IMR-90 (cell line): ENCODE results near the gene TMCO2. TPM values are rescaled to one million over a fixed set of nuclear protein-coding genes. Genes with fewer than 3 reads are reported as not detected.

ENCODE experiments used
- ATAC-seq: fragments of 200-7000 bp; cut with Tn5 transposase; 2 replicates; pipeline ENCODE4 v1.9.1; 2020; ENCODE audit warnings: low read depth, mild to moderate bottlenecking, moderate library complexity
- BruUV-seq: library from RNA; stranded (reverse); fragments of 400-500 nt; replicated peaks from 2 replicates; lab custom pipeline; 2021; lab: Mats Ljungman, UMichigan
- CTCF ChIA-PET: fragments of 300-600 bp; formaldehyde crosslinking; extraction: SDS; loops from one replicate; lab custom pipeline; 2021; ENCODE audit warnings: antibody characterized with exemption; lab: Yijun Ruan, JAX
- POLR2A ChIA-PET: fragments of 300-600 bp; sonication (Branson Sonifier 250); formaldehyde crosslinking; loops from one replicate; lab custom pipeline; 2022; ENCODE audit warnings: antibody characterized with exemption; ENCODE audit not compliant: unreplicated experiment; lab: Charles Lee
- DNase-seq: peaks from one replicate; pipeline ENCODE4 v3.0.0; 2013
- H2AFZ ChIP-seq: replicated peaks from 2 replicates; pipeline ENCODE3; 2013; ENCODE audit warnings: low read length, mild to moderate bottlenecking; ENCODE audit not compliant: poor library complexity
- H2AK5ac ChIP-seq: 2 replicates; pipeline ENCODE4 v1.6.1; 2013; ENCODE audit warnings: low read depth, low read length, inconsistent platforms
- H2AK9ac ChIP-seq: replicated peaks from 2 replicates; pipeline ENCODE3; 2013; ENCODE audit warnings: mild to moderate bottlenecking, low read depth, low read length, moderate library complexity; ENCODE audit not compliant: poor library complexity
- H2BK120ac ChIP-seq: 2 replicates; pipeline ENCODE4 v1.6.1; 2013; ENCODE audit warnings: low read depth, low read length, inconsistent platforms
- H2BK15ac ChIP-seq: 3 replicates; pipeline ENCODE4 v1.6.1; 2013; ENCODE audit warnings: low read depth, low read length, inconsistent platforms
- H2BK20ac ChIP-seq: 2 replicates; pipeline ENCODE4 v1.6.1; 2013; ENCODE audit warnings: low read depth, mild to moderate bottlenecking, inconsistent platforms, low read length, moderate library complexity
- H2BK5ac ChIP-seq: 2 replicates; pipeline ENCODE4 v1.6.1; 2013; ENCODE audit warnings: mild to moderate bottlenecking, low read depth, low read length, inconsistent platforms; ENCODE audit not compliant: poor library complexity, severe bottlenecking
- H3K14ac ChIP-seq: replicated peaks from 2 replicates; pipeline ENCODE4 v1.6.1; 2013; ENCODE audit warnings: low read depth, low read length, inconsistent platforms
- H3K18ac ChIP-seq: 2 replicates; pipeline ENCODE4 v1.6.1; 2013; ENCODE audit warnings: low read depth, low read length, control low read depth
- H3K23ac ChIP-seq: 2 replicates; pipeline ENCODE4 v1.6.1; 2013; ENCODE audit warnings: low read depth, low read length, inconsistent platforms
- H3K27ac ChIP-seq: 2 replicates; pipeline ENCODE4 v1.5.1; 2013; ENCODE audit warnings: mild to moderate bottlenecking, control low read depth, low read length; ENCODE audit not compliant: insufficient read depth
- H3K27me3 ChIP-seq: 2 replicates; pipeline ENCODE4 v1.6.1; 2013; ENCODE audit warnings: low read length; ENCODE audit not compliant: control insufficient read depth, insufficient read depth
- H3K36me3 ChIP-seq: 2 replicates; pipeline ENCODE4 v1.6.1; 2013; ENCODE audit warnings: low read length, mixed read lengths; ENCODE audit not compliant: control insufficient read depth, insufficient read depth
- H3K4ac ChIP-seq: 2 replicates; pipeline ENCODE4 v1.6.1; 2013; ENCODE audit warnings: low read depth, low read length, inconsistent platforms
- H3K4me1 ChIP-seq: 2 replicates; pipeline ENCODE4 v1.6.1; 2013; ENCODE audit warnings: low read length, mixed read lengths; ENCODE audit not compliant: control insufficient read depth, insufficient read depth
- H3K4me2 ChIP-seq: 2 replicates; pipeline ENCODE4 v1.6.1; 2013; ENCODE audit warnings: low read depth, mild to moderate bottlenecking, control low read depth, low read length, moderate library complexity
- H3K4me3 ChIP-seq: 2 replicates; pipeline ENCODE4 v1.5.1; 2013; ENCODE audit warnings: low read depth, mild to moderate bottlenecking, control low read depth, low read length, moderate library complexity; ENCODE audit not compliant: insufficient read depth
- H3K56ac ChIP-seq: 2 replicates; pipeline ENCODE4 v1.6.1; 2013; ENCODE audit warnings: low read length, inconsistent platforms; ENCODE audit not compliant: insufficient read depth; ENCODE audit errors: extremely low read depth
- H3K79me1 ChIP-seq, 2 experiments: 2 replicates each; pipeline ENCODE4 v1.6.1; 2013; ENCODE audit warnings: low read length in 2 of 2, inconsistent platforms in 1 of 2, low read depth in 1 of 2
- H3K9ac ChIP-seq: 2 replicates; pipeline ENCODE4 v1.6.1; 2013; ENCODE audit warnings: low read depth, low read length, control low read depth
- H3K9me1 ChIP-seq: 2 replicates; pipeline ENCODE4 v1.6.1; 2013; ENCODE audit warnings: low read length, inconsistent platforms; ENCODE audit not compliant: insufficient read depth
- H3K9me3 ChIP-seq: 2 replicates; pipeline ENCODE4 v1.6.1; 2013; ENCODE audit warnings: low read length; ENCODE audit not compliant: control insufficient read depth, insufficient read depth
- H4K20me1 ChIP-seq: 2 replicates; pipeline ENCODE4 v1.6.1; 2013; ENCODE audit warnings: low read length, inconsistent platforms; ENCODE audit not compliant: insufficient read depth
- H4K5ac ChIP-seq: 2 replicates; pipeline ENCODE4 v1.6.1; 2013; ENCODE audit warnings: mild to moderate bottlenecking, low read depth, low read length, control low read depth
- H4K8ac ChIP-seq, 2 experiments: 2 replicates each; pipeline ENCODE4 v1.6.1; 2013; ENCODE audit warnings: low read depth in 2 of 2, low read length in 2 of 2, control low read depth in 1 of 2, inconsistent platforms in 1 of 2
- H4K91ac ChIP-seq: 2 replicates; pipeline ENCODE4 v1.6.1; 2013; ENCODE audit warnings: low read depth, low read length, inconsistent platforms; ENCODE audit not compliant: insufficient read depth
- FOS ChIP-seq: fragments of 150-350 bp; IDR thresholded peaks from 2 replicates; pipeline ENCODE4 v1.6.1; 2016; ENCODE audit warnings: low read depth, low read length
- MAZ ChIP-seq: IDR thresholded peaks from 2 replicates; pipeline ENCODE4 v1.6.1; 2012; ENCODE audit warnings: low read depth, mild to moderate bottlenecking, low read length, improper control_type of control experiment, moderate library complexity, borderline replicate concordance
- NFE2L2 ChIP-seq: fragments of 150-350 bp; IDR thresholded peaks from 2 replicates; pipeline ENCODE4 v1.6.1; 2016; ENCODE audit warnings: low read depth, mild to moderate bottlenecking, low read length
- RFX5 ChIP-seq: IDR thresholded peaks from 2 replicates; pipeline ENCODE4 v1.8.0; 2012; ENCODE audit warnings: low read depth, mild to moderate bottlenecking, low read length, moderate library complexity
- WGBS, 2 experiments: methylation state at CpG; one replicate each; pipeline versions ENCODE4 v1.1.5 to v1.1.7; 2013; ENCODE audit warnings: missing lambda C conversion rate in 2 of 2; ENCODE audit not compliant: insufficient read length in 1 of 2; ENCODE audit errors: extremely low coverage in 2 of 2; 5-methylcytosine and 5-hydroxymethylcytosine counted together
- dilution Hi-C: fragments of 300-500 bp; cut with HindIII; formaldehyde crosslinking; loops from one replicate; pipeline ENCODE4 v1.14.3; 2018; ENCODE audit warnings: low sequenced_read_pairs; ENCODE audit not compliant: unreplicated experiment
- in situ Hi-C: fragments of 300-500 bp; cut with MboI; formaldehyde crosslinking; loops from 3 replicates; pipeline ENCODE4 v1.14.3; 2019; ENCODE audit warnings: low sequenced_read_pairs, inconsistent platforms, mixed read lengths
- intact Hi-C: fragments of 100-400 bp; cut with micrococcal nuclease; formaldehyde crosslinking; loops from 2 replicates; pipeline ENCODE4 v1.10.0; 2022
- polyA plus RNA-seq, 3 experiments: library from polyadenylated mRNA; depleted of rRNA; stranded (reverse); fragments of >200 nt; gene quantifications; 2 replicates each; pipeline ENCODE4 v1.2.3, GENCODE V29; 2012; ENCODE audit warnings: low replicate concordance in 1 of 3
- total RNA-seq: library from RNA; depleted of rRNA; stranded (reverse); fragments of >200 nt; gene quantifications from 2 replicates; pipeline ENCODE4 v1.2.3, GENCODE V29; 2012

TMCO2 gene
- total and polyA plus RNA-seq, 2 of the 4 experiments (the other 2 are of a cell fraction): not detected

- no peaks in the 10 kb centered on the region for H3K9me3 ChIP-seq
- ATAC-seq (no peak), DNase-seq (no peak)
- no peak overlapping the region for H2AFZ ChIP-seq
- H3K23ac ChIP-seq: no peak overlapping the region
- H3K4ac ChIP-seq: no peak overlapping the region
- in situ Hi-C loops: no loop called here
- H2BK120ac ChIP-seq: no peak overlapping the region; the same call in 1 of the 2 replicates
- no peak overlapping the region for H4K5ac ChIP-seq
- no peak overlapping the region for H3K9ac ChIP-seq
- H3K36me3 ChIP-seq: peaks cover under 1% of the 10 kb centered on the region
- H2AK5ac ChIP-seq: no peak overlapping the region
- H3K18ac ChIP-seq: no peak overlapping the region
- TF ChIP-seq MAZ (no peak), RFX5 (no peak), NFE2L2 (no peak), FOS (no peak)
- no peak overlapping the region for H3K27ac ChIP-seq
- H3K14ac ChIP-seq: no peak overlapping the region
- no peak overlapping the region for H3K56ac ChIP-seq
- H3K4me3 ChIP-seq: no peak overlapping the region
- 100% methylated on average over 1 of the region's 4 CpGs; no CpG with 5 or more reads in 1 of the 2 experiments for WGBS, 2 experiments
- dilution Hi-C loops: no loop called here
- BruUV-seq: no TSS peak
- H3K79me1 ChIP-seq: peaks cover 2 to 18% of the 10 kb centered on the region in 2 experiments; a peak in 3 of 4 replicates
- ChIA-PET POLR2A (no interaction called here), CTCF (no interaction called here)
- H3K27me3 ChIP-seq: no peaks in the 10 kb centered on the region
- H3K4me1 ChIP-seq: peaks cover 3% of the 10 kb centered on the region; the same call in 1 of the 2 replicates
- no peak overlapping the region for H3K4me2 ChIP-seq
- H4K91ac ChIP-seq: no peak overlapping the region
- H2BK20ac ChIP-seq: no peak overlapping the region
- no peak overlapping the region for H2BK15ac ChIP-seq
- intact Hi-C loops: no loop called here
- H2AK9ac ChIP-seq: no peak overlapping the region
- H3K9me1 ChIP-seq: no peaks in the 10 kb centered on the region; the same call in 1 of the 2 replicates
- no peak overlapping the region for H2BK5ac ChIP-seq
- no peaks in the 10 kb centered on the region for H4K20me1 ChIP-seq
- H4K8ac ChIP-seq: no peak overlapping the region
Measured at GRCh38 chr1:40244138-40244744, 3.5 kb upstream of the TMCO2 start.
